HG02938 (cell line): ENCODE data around the gene AP3D1.
"Not testable (repeated sequence)": the region's sequence is repeated elsewhere in the genome, so short reads cannot be mapped to it uniquely, and the experiment has no call there.

Source experiments
- ATAC-seq: cut with Tn5 transposase; IDR thresholded peaks from one replicate; pipeline ENCODE4 v1.9.1; 2021; ENCODE audit warnings: mild to moderate bottlenecking, moderate library complexity; ENCODE audit not compliant: unreplicated experiment

The AP3D1 gene

DNA sequence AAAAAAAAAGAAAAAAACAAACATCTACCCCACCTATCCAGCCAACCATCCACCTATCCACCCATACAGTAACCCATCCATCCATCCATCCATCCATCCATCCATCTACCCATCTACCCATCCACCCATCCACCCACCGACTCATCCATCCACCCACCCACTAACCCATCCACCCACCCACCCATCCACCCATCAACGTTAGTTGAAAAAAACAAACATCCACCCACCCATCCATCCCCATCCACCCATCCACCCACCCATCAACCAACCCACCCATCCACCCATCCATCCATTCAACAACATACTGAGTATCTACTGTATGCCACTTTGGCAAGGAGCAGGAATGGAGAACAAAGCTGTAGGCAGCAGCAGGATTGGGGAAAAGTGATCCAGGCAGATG lies 6.1 kb upstream of the AP3D1 start:
- no peak for ATAC-seq

- ATAC-seq = no peak
Measured at GRCh38 chr19:2154587-2155075, 3.3 kb upstream of the AP3D1 start.

DNA sequence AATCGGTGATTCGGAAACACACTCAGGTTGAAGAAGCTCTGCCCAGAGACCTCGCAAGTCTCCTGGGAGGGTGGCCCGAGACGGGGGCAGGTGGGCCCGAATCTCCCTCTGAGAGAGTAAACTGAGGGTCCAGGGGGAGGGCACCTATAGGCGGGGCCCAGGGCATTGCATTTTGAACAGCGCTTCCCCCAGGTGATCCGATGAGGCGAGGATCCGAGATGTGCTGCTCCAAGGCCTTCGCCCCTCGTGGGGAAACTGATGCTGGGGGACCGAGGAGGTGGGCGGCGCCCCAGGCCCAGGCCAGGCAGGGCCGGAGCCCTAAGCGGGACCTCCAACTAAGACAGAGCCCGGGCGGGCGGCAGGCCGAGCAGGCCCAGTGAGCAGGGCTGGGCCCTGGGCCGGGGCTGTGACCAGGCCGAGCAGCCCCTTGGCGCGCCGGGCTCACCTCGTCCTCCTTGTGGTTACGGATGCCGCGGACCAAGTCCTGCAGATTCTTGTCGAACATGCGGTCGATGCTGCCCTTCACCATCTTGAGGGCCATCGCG lies 500 bp downstream of the AP3D1 start:
- no peak for ATAC-seq

GRCh38 chr19:2149980-2150793 lies 1.2 kb downstream of the AP3D1 start:
- no peak for ATAC-seq

GRCh38 chr19:2148482-2149135 lies 2.8 kb downstream of the AP3D1 start:
- ATAC-seq = no peak

- ATAC-seq = no peak
Measured at GRCh38 chr19:2145831-2146241, 5.5 kb downstream of the AP3D1 start.

GRCh38 chr19:2144190-2144589 lies 7.2 kb downstream of the AP3D1 start:
- no peak for ATAC-seq

- no peak for ATAC-seq
Measured at GRCh38 chr19:2142173-2142829, 9.1 kb downstream of the AP3D1 start.

DNA sequence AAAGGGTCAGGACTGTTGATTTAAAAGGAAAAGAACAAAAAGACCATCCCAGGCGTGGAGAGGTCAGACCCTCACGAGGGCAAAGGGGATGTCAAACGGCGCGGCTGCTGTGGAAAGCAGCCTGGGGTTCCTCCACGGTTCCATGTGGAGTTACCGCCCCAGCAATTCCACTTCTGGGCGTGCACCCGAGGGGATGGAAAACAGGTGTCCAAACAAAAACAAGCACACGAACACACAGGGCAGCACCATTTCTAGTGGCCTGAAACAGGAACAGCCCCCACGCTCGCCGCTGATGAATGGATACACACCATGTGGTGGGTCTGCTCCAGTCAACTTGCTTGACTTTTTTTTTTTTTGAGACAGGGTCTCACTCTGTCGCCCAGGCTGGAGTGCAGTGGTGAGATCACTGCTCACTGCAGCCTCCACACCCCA lies 11.2 kb downstream of the AP3D1 start:
- ATAC-seq = no peak

- ATAC-seq = no peak
Measured at GRCh38 chr19:2139385-2140137, 11.8 kb downstream of the AP3D1 start.

GRCh38 chr19:2138061-2138728 lies 13.2 kb downstream of the AP3D1 start:
- ATAC-seq = no peak

GRCh38 chr19:2136796-2137195 lies 14.6 kb downstream of the AP3D1 start:
- no peak for ATAC-seq

DNA sequence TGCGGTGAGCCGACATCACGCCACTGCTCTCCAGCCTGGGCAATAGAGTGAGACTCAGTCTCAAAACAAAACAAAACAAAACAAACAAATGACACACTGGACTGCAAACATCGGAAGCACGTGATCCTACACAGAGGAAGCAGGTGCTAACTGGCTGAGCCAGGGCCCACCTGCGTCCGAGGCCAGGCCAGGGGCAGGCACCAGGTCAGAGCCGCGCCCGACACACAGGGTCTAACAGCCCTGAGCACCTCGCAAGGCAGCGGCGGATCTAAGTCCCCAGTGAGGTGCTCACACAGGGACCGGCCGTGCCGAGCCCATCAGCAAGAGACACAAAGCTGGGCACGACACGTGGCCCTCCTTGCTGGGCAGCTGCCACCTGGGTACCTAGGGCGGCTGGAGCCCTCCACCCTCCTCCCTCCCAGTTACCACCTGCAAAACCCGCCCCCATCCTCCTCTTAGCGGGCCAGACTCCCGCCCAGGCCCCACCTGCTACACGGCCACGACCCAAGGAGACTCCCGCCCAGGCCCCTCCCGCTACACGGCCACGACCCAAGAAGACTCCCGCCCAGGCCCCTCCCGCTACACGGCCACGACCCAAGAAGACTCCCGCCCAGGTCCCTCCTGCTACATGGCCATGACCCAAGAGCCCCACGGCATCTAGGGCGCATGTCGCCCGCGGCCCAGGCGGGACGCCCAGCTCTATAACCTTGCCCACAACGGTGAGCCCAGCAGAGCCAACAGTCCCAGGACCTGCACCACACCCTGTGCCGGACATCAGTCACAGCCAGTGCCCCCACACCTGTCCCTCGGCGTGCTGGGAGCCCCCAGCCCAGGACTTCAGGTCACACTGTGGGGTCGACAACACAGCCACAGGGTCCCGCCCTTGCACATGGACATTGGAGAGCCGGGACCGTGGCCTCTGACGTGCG lies 15.6 kb downstream of the AP3D1 start:
- no peak for ATAC-seq

DNA sequence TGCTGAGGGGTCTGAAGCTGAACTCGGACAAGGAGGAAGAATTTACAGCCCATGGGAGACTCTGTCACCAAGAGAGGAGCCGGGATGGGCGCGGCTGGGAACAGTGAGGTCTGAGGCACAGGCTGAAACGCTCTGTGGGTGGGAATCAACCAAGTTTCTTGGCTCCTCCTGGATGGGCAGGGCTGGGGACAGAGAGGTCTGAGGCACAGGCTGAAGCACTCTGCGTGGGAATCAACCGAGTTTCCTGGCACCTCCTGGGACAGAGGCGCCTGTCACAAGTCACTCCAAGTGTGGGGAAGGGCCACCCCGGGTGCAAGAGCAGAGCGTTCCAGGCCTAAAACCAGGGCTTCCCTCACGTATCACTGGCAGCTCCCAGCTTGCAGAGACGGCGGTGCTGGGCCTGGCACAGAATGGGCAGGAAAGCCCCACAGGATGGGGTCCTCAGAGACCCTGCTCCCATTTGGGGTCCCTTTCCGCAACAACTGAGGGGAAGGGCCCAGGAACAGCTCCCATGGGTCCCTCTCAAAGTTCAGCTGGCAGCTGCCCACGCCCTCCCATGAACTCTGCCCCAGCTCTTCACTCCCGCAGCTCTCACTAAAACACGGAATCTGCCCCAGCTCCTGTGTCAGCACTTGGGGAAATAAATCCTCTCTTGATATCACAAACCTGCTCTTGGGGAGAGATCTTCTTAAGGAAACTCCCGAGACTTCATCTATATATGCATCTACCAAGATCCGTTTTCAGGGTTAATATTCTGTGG lies 18.5 kb downstream of the AP3D1 start:
- no peak for ATAC-seq

DNA sequence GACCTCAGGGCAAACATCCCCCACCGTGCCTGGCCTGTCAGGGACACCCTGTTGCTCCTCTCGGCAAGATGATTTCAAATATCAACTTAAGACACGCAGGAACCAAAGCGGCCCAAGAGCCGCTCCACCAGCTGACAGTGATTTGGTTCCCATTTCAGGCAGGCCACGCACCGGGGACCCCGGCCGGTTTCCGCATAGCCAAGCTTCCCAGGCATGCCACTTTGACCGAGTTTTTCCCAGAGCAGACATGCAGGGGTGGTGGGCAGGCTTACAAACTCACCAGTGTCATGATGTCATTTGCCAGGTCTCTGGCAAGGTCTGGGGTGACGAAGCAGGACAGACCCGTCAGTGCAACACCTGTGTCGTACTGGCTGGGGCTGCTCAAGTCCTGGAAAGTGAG lies 19.2 kb downstream of the AP3D1 start:
- no peak for ATAC-seq

GRCh38 chr19:2131012-2131975 lies 20.1 kb downstream of the AP3D1 start:
- ATAC-seq = not testable (repeated sequence)
